KG1 (cell line): Measurements from ENCODE around the gene OGFOD3.
"Not testable (repeated sequence)": the region's sequence is repeated elsewhere in the genome, so short reads cannot be mapped to it uniquely, and the experiment has no call there.

Experiments used
- DNase-seq: peaks from one replicate; lab custom pipeline; 2025; lab: John Stamatoyannopoulos, UW

Gene OGFOD3

DNA sequence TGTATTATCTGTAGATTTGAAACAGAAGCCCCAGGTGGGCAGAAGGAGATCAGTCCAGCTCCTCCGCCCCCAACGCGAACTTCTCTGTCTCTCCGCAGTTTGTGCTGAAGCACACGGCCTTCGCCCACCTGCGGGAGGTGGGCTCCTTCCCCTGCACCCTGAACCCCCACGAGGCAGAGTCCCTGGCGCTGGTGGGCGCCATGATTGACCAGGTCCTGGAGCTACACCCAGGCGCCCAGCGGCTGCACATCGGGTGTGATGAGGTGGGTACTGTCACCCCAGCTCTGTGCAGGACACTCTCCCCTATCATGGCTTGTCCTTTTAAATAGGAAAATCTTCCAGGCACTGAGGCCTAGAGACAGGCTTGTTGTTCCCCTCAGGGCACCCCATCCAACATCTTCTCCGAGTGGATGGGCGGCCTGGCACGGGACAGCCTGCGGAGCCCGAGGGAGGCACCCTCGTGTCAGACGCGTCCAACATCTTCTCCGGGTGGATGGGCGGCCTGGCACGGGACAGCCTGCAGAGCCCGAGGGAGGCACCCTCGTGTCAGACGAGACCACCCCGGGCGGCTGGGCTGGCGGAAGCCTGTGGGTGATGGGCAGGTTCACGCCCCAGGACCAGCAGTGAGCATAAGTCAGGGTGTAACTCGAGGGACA lies 15.3 kb upstream of the OGFOD3 start:
- DNase-seq = no peak

DNA sequence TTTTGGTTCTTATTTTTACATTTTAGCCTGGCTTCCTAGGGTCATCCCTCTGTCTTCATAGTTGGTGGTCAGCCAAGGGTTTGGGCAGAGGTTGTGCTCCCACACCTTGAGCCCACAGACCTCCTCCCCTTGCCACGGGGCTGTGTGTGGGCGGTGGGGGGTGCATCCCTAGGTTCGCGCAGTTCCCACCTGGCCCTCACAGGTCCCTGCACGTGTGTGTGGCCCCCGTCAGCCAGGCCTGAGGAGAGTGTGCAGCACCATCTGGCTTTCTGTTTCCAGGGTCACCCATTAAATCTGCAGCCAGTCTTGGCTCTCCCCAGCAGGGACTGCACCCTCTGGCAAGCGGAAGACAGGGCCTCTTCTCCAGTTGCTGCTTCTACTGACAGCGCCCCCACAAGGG lies 13.6 kb upstream of the OGFOD3 start:
- no peak for DNase-seq

DNA sequence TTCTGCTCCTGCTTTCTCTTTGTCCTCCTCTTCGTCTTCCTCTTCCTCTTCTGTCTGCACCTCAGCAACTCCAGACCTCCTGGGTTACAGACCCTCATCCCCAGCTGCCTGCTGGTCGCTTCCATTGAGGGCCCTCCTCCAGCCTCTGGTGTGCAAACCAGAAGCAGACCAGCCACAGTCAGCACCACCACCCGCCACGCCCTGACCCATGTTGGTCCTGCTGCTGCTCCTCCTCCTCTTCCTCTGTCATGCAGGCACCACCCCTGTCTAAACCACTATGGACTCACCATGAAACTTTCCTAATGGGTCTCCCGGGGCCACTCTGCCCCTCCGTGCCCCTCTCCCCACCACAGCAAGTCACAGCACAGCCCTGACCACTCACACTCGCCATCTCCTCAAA lies 11.4 kb upstream of the OGFOD3 start:
- no peak for DNase-seq

DNA sequence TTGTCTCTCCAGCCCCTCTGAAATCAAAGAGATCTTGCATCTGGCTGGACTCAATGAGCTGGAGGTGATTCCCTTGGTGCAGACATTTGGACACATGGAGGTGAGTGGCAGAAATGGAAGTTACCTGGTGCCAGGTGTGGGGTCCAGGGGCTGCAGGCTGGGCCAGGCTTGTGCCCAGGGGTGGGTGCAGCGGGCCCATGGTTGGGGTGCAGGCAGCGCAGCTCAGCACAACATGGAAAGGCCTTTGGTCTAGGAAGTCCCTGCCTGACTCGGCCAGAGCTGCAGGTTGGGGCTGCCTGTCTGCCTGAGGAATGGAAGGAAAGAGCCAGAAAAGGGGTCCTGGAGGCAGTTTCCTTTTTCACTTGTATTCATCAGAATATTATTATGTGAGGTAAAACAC lies 10.2 kb upstream of the OGFOD3 start:
- DNase-seq = no peak

DNA sequence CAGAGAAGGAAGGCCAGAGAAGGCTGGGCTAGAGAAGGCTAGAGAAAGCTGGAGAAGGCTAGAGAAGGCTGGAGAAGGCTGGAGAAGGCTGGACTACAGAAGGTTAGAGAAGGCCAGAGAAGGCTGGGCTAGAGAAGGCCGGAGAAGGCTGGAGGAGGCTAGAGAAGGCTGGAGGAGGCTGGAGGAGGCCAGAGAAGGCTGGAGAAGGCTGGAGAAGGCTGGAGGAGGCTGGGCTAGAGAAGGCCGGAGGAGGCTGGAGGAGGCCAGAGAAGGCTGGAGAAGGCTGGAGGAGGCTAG lies 6.4 kb upstream of the OGFOD3 start:
- no peak for DNase-seq

DNA sequence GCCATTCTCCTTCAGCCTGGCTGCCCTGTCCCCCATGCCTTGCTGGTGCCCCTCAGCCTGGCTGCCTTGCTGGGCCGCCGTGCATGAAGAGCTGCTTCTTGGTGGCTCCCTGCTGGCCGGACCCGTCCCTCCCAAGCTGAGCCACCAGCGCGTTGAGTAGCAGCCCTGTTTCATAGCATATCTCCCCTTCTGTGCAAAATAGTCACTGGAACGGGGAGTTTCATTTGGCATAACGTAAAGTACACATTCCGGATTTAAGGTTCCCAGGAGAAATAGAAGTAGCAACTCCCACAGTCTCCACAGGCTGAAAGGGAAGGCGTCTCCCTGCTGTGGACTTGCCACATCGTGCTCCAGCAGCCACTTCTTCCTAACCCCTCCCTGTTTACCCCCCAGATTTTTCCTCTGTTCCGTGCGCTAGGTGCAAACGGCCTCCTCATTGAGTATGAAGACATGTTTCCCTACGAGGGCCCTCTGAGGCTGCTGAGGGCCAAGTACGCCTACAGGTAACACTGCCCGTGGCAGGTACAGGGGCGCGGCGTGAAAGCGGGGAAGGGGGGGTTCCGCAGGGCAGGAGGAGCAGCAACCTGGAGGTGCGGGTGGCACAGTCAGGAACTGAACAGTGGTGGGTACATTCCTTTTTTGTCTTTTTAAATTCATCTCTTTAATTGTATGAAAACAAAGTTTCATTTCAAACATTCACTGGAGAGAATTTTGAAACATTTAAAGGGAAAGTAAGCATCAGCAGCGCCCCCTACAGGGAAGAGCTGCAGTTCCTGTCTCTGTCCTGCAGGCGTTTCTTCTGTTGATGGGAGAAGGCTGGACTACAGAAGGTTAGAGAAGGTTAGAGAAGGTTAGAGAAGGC lies 5.8 kb upstream of the OGFOD3 start:
- DNase-seq = peak; percentile 30

DNA sequence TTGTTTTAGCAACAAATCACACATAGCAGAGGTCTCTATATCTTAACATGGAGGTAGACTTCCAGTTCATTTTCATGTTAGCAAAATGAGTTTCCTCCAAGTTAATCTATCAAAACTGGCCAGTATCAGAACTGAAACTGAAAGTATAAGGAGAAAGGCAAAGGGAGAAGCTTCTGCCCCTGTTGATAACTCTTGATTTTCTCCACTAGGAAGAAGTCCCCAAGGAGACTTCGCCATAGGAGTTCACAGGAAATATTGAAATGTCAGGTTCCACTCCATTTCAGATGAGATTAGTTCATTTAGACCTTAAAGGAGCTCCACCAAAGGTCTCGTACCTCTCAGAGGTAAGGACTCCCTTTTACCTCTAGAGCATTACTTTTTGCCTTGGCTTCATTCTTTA lies 1.2 kb upstream of the OGFOD3 start:
- no peak for DNase-seq

DNA sequence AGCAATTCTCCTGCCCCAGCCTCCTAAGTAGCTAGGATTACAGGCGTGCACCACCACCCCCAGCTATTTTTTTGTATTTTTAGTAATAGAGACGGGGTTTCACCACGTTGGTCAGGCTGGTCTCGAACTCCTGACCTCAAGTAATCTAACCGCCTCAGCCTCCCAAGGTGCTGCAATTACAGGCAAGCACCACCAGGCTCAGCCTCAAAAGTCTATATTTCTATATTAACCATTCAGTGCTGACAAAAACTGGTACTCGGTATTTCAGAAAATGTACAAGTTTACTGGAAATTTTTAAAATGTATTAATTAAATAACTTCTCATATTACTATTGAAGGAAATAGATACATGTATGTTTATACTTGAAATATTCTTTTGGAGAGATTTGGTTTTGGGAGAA lies 1.6 kb downstream of the OGFOD3 start:
- no peak for DNase-seq

DNA sequence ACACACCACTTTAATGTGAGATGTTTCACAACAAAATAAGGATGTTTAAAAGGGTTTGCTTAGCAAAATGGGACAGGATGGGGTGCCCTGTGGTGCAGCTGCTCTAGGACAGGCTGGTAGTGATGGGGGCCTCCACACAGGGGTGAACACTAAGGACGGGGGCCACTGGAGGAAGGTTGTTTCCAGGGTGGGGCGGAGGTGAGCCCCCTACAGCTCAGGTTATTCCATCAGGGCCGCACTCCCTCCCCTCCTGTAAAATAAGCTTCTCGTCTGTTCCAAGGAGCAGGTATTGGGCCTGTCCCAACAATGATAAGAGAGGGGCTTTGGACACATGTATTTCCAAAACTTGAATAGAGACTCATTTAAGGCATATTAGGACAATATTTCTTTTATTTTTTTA lies 2.1 kb downstream of the OGFOD3 start:
- no peak for DNase-seq

DNA sequence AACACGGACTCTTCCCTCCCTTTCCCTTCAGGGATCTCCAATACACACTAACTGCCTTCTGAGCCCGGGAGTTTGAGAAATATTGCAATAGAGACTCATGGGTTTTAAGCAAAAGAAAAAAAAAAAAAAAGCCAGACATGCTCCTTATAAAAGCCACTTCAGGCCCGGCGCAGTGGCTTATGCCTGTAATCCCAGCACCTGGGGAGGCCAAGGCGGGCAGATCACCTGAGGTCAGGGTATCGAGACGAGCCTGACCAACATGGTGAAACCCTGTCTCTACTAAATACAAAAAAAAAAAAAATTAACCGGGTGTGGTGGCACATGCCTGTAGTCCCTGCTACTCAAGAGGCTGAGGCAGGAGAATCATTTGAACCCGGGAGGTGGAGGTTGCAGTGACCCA lies 2.6 kb downstream of the OGFOD3 start:
- DNase-seq = no peak

DNA sequence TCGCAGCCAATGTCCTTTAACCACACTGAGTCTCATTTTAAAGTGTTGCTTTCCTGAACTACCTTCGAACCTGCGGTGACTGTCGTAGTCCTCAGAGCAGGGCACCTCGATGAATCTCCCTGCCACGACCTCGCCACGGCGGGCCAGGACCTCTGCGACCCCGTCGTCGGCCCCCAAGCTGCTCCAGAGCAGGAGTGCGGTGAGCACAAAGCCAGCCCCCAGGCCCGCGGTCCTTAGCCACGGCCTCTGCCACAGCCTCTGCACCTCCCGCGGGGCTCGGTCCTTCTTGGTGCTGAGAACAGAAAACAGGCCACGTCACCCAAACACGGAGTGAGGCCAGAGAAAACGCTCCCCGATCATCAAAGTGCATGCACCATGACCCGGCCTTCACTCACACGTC lies 3.0 kb downstream of the OGFOD3 start:
- no peak for DNase-seq

DNA sequence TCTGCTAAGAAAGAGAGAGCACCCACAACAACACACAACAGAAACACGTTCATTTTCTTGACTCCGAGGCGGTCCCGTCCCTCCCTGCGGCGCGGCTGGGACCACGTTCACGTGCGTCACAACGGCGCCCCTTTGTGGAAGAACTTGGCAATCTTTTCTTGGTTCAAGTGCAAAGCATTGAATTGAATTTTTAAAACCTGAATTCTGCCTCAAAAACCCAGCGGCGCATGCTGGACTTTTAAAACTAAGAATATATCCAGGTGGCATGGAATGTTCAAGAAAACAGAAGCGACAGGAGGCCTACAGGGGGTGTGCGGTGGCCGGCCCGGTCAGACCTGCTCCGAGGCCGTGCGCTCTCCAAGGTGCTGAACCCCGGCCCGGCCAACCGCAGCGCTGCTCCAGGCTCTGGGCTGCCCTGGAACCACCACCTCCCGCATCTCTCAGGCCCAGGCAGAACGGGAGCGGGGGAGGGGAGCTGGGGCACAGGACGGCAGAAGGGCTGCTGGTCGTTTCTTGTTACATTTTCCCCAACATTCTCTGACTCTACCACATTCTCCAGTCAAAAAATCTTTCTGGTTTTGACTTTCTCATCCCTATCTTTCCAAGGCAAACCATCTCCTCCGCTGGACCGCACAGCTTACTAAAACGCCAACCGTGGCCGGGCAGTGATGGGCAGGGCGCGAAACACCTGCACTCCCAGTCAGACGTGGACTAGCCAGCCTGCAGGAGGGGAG lies 3.7 kb downstream of the OGFOD3 start:
- DNase-seq = no peak

DNA sequence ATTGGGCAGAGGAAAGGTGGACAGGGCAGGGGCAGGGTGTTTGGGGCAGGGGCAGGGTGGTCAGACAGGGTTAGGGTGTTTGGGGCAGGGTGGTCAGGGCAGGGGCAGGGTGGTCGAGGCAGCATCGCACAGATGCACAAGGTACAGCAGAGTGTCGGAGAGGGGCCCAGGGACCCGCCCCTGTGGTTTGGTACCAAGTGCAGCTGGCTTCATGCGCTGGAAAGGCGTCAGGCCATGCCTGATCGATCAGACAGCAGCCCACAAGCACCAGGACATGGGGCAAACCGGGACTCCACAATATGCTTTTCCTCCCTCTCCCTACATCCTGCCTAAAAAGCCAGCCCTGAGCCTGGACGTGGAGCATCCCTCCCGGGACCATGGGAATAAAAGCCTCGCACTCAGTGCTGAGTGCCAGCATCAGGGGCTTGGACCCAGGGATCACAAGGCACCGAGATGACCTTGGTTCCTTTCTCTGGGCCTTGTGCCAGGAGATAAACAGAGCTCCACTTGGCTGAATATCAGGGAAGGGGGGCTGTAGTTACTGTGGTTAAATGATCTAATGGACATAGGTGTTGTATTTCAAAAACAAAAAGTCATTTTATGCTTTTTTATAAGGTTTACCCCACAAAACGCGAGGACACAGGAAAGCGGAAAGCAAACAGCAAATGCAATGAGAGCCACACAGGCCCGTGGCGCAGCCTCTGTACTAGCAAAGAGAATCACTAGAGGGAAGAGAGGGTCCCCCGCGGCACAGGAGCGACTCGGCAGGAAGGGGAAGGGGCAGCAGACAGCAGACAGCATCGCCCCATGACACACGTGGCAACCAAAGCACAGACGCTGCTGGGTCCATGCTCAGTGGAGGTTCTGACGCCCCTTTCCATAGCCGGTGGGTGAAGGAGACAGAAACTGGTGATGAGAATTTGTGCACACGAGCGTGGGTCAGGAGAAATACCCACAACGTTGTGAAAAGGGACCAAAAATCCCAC lies 5.6 kb downstream of the OGFOD3 start:
- no peak for DNase-seq

DNA sequence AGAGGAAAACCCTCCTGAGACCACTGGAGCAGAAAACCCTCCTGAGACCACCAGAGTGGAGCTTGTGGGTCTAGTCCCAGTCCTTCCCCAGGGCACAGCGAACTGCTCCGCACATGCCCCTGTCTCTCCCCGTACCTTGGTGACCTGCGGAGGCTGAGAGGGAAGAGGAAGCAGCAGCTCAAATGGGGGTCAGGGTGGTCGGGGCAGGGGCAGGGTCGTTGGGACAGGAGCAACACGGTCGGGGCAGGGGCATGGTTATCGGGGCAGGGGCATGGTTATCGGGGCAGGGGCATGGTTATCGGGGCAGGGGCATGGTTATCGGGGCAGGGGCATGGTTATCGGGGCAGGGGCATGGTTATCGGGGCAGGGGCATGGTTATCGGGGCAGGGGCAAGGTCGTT lies 6.3 kb downstream of the OGFOD3 start:
- not testable (repeated sequence) for DNase-seq

DNA sequence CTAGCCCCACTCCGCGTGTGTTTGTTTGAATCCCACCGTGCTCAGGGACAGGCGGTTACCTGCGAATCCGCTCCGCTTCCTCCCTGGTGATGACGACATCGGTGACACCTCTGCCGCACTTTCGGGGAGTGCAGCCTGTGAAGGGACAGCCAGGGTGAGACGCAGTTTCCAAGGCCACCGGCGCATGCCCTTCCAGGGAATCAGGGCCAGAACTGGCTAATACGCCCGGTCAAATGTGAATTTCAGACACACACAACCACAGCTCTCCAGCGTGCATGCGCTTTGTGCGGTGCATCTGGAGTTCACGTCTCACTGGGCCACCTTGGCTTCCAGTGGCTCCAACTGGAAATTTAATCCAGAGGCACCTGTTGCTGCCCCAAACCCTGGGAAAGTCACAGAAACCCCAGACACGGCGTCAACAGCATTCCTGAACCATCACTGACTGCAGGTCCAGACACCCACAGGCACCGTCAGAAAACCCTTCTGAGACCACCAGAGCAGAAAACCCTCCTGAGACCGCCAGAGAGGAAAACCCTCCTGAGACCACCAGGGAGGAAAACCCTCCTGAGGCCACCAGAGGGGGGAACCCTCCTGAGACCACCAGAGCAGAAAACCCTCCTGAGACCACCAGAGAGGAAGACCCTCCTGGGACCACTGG lies 6.9 kb downstream of the OGFOD3 start:
- no peak for DNase-seq

DNA sequence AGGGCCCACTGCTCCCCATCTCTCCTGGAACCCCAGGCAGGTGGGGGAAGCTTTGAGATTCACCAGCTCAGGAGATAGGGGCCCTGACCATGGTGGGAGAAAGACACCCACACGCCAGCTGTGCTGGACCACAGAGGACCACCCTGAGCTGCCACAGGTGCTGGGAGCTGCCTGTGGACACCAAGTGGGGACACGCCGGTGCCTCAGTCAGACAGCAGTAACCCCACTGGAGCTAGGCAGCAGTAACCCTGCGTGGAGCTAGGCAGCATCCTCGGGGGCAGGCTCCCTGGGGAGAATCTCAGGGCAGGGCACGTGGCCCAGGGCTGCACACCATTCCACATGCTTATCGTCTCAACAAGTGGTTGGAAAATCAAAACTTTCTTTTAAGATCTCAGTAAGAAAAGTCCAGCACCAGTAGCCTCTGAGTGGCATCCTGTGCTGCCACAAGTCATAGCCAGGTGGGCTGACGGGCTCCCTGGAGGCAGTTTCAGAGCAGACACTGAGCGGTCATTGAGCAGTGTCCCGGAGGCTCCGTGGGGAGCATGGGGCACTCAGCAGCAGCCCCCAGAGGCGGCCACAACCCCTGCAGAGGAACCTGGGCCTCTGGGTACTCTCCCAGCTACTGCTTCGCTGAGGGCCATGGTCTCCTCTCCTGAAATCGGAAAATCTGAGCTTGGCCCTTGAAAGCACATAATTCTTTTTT lies 8.2 kb downstream of the OGFOD3 start:
- no peak for DNase-seq

DNA sequence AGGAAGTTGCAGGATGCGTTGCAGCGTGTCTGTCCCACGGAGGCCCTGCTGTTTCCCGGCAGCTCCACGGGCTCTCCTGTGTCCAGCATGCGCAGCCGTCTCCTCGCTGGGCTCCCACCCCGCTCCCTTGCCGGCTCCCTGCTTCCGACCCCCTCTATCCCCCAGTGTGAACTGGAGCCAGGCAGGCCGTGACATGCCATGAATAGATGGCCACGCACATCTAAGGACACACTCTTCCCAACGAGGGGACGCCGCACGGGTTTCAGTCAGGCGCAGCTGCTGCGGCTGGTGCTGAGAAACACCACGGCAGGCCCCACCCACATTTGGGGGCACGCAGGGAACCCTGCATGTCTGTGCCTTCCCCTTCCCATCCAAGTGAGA lies 9.5 kb downstream of the OGFOD3 start:
- no peak for DNase-seq

DNA sequence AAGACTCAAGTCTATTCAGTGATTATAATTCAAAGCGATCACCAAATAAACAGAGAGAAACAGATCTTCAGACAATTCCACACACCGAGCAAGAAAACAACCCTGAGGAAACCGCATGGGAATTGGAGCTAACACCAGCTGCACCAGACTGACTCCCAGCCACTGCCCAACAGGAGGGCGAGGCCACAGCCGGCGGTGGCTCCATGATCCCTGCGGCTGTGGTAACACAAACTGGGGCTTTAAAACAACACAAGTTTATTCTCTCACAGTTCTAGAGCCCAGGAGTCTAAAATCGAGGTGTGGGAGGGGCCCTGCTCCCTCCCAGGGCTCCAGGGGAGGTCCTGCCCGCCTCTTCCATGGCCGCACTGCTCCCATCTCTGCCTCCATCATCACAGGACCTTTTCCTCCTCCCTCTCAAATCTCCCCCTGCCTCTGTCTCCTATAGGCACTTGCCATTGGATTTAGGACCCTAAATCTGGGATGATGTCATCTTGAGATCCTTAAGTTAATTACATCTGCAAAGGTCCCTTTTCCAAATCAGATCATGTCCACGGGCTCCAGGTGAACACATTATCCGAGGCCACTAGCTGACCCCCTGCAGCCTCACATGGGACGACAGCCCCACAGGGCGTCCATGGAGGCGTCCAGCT lies 10.0 kb downstream of the OGFOD3 start:
- DNase-seq = no peak

DNA sequence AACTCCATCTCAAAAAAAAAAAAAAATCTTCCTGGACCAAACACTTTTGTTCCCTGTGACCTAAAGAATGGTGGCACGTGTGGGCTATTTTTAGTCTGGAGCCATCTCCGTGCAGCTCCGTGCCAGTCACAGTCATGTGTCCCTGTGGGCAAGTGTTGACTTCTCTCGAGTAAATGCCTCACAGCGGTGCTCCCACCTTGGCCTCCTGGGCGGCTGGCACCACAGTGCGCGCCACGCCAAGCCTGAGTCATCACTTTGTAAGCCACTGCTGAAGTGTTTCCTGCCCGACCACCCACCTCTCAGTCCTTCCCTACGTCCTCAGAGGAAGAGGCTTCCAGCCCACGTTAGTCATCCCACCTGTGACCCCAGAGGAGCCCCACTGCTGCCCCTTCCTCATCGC lies 11.1 kb downstream of the OGFOD3 start:
- DNase-seq = no peak

DNA sequence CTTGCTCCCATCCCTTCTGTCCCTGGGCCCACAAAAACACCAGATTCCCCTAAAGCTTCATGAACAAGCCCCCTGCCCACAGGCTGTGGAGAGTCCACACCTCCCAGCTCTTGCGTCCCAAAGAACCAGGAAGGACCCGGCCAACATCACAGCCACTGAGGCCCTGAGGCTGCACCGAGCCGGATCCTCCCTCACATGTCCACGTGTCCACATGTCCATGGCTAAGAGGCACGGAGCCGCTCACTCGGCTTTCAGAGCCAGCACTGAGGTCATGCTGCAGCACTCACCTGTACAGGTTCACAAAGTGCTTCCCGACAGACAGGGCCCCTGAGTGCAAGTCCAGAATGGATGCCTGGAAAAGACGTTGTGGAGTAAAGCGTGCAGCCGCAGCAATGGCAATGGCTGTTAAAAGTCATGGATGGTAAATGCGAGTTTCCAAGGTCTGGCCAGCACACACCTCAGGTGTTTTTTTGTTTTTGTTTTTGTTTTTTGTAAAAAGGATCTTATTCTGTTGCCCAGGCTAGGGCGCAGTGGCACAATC lies 12.2 kb downstream of the OGFOD3 start:
- no peak for DNase-seq
